GM12878 (cell line): Measurements from ENCODE around the gene COL19A1. TPM values are rescaled to one million over a fixed set of nuclear protein-coding genes. Genes with fewer than 3 reads are reported as not detected.
A peak's percentile ranks its signal among the peaks of the same experiment; 100 is the strongest.

Experiments
- CHD2 ChIP-seq: IDR thresholded peaks from 2 replicates; pipeline ENCODE4 v1.6.1; 2011; ENCODE audit warnings: low read depth, low read length, improper control_type of control experiment, borderline replicate concordance
- EGR1 ChIP-seq, 2 experiments: IDR thresholded peaks; 1 replicate in 1 of 2; 2 replicates in 1 of 2; pipeline ENCODE4 v1.6.1; 2011 to 2012; ENCODE audit warnings: low read depth in 2 of 2, low read length in 2 of 2, borderline replicate concordance in 1 of 2, mild to moderate bottlenecking in 1 of 2, moderate library complexity in 1 of 2
- HDAC6 ChIP-seq: fragments of 200-600 bp; sonication (generic); IDR thresholded peaks from one replicate; pipeline ENCODE4 v1.8.0; 2017; ENCODE audit warnings: antibody characterized with exemption; ENCODE audit not compliant: unreplicated experiment
- IKZF2 ChIP-seq, 2 experiments: fragments of 450-650 bp; IDR thresholded peaks; 2 replicates each; pipeline ENCODE4 v1.6.1; 2017; ENCODE audit warnings: mild to moderate bottlenecking in 2 of 2, moderate library complexity in 2 of 2
- IRF3 ChIP-seq: fragments of 450-650 bp; IDR thresholded peaks from 2 replicates; pipeline ENCODE4 v1.6.1; 2014; ENCODE audit warnings: mild to moderate bottlenecking
- JUNB ChIP-seq: IDR thresholded peaks from 2 replicates; pipeline ENCODE4 v1.6.1; 2016; ENCODE audit warnings: antibody characterized with exemption, mild to moderate bottlenecking
- MEF2B ChIP-seq: fragments of 450-650 bp; IDR thresholded peaks from 2 replicates; pipeline ENCODE4 v1.6.1; 2018; ENCODE audit warnings: mild to moderate bottlenecking, moderate library complexity; ENCODE audit not compliant: partially characterized antibody, poor library complexity, severe bottlenecking
- MLLT1 ChIP-seq: fragments of 450-650 bp; IDR thresholded peaks from 2 replicates; pipeline ENCODE4 v1.6.1; 2016; ENCODE audit warnings: mild to moderate bottlenecking
- NR2C2 ChIP-seq: IDR thresholded peaks from 2 replicates; pipeline ENCODE4 v1.6.1; 2011; ENCODE audit warnings: borderline replicate concordance, low read depth; ENCODE audit not compliant: control insufficient read depth, insufficient read length
- POLR2AphosphoS5 ChIP-seq: IDR thresholded peaks from 2 replicates; pipeline ENCODE4 v1.6.1; 2011; ENCODE audit warnings: mild to moderate bottlenecking, low read length, inconsistent platforms
- RB1 ChIP-seq: fragments of 450-650 bp; formaldehyde crosslinking; IDR thresholded peaks from 2 replicates; pipeline ENCODE4 v1.6.1; 2017; ENCODE audit warnings: mild to moderate bottlenecking, borderline replicate concordance
- TCF3 ChIP-seq: IDR thresholded peaks from 2 replicates; pipeline ENCODE4 v1.6.1; 2012; ENCODE audit warnings: low read depth, mild to moderate bottlenecking, low read length, borderline replicate concordance; ENCODE audit not compliant: insufficient read depth
- YBX1 ChIP-seq: fragments of 450-650 bp; IDR thresholded peaks from 2 replicates; pipeline ENCODE4 v1.6.1; 2016; ENCODE audit warnings: antibody characterized with exemption
- polyA plus RNA-seq, 11 experiments: library from polyadenylated mRNA; depleted of rRNA in 4 of 11; unstranded in 6 of 11; stranded (reverse) in 5 of 11; fragments of >200 nt; fragmentation: Nextera tagmentation in 4 of 11; fragmentation: Illumina TruSeq in 1 of 11; extraction: Ambion mirVana in 4 of 11; extraction: Trizol in 1 of 11; gene quantifications; 1 replicate in 1 of 11; 2 replicates in 10 of 11; pipeline versions ENCODE4 v1.2.1 to v1.2.3, GENCODE V29; 2011 to 2016; ENCODE audit warnings: inconsistent platforms in 2 of 11, missing spikeins in 2 of 11, low read depth in 1 of 11
- total RNA-seq, 4 experiments: library from RNA; depleted of rRNA in 3 of 4; stranded (reverse); fragments of >200 nt in 3 of 4; fragmentation: Illumina TruSeq in 1 of 4; extraction: Trizol in 1 of 4; gene quantifications; 2 replicates each; pipeline versions ENCODE4 v1.2.1 to v1.2.3, GENCODE V29; 2013 to 2021
- TF ChIP-seq, protein P1 (sequence below), 3 experiments: IDR thresholded peaks in 2 of 3; conservative IDR thresholded peaks in 1 of 3; 2 replicates each; pipeline ENCODE4 v1.5.1; 2011; ENCODE audit warnings: low read depth in 3 of 3, low read length in 3 of 3, mild to moderate bottlenecking in 3 of 3, control low read depth in 2 of 3, moderate library complexity in 2 of 3, inconsistent platforms in 1 of 3, mixed read lengths in 1 of 3; ENCODE audit not compliant: control insufficient read depth in 2 of 3, insufficient read depth in 1 of 3; ENCODE audit errors: extremely low read depth in 1 of 3
- TF ChIP-seq, protein P2 (sequence below): IDR thresholded peaks from 2 replicates; pipeline ENCODE4 v1.6.1; 2012; ENCODE audit warnings: mild to moderate bottlenecking, low read depth, low read length
- TF ChIP-seq, protein P3 (sequence below): IDR thresholded peaks from 2 replicates; pipeline ENCODE4 v1.6.1; 2011; ENCODE audit warnings: low read depth, mild to moderate bottlenecking, low read length, moderate library complexity, borderline replicate concordance; ENCODE audit errors: extremely low read depth

COL19A1 gene
- total and polyA plus RNA-seq, 10 of the 15 experiments (the other 5 are each of a cell fraction or from before 2014, with no cell fraction given), result 1.1 to 13.5 (median 4.1) TPM

DNA sequence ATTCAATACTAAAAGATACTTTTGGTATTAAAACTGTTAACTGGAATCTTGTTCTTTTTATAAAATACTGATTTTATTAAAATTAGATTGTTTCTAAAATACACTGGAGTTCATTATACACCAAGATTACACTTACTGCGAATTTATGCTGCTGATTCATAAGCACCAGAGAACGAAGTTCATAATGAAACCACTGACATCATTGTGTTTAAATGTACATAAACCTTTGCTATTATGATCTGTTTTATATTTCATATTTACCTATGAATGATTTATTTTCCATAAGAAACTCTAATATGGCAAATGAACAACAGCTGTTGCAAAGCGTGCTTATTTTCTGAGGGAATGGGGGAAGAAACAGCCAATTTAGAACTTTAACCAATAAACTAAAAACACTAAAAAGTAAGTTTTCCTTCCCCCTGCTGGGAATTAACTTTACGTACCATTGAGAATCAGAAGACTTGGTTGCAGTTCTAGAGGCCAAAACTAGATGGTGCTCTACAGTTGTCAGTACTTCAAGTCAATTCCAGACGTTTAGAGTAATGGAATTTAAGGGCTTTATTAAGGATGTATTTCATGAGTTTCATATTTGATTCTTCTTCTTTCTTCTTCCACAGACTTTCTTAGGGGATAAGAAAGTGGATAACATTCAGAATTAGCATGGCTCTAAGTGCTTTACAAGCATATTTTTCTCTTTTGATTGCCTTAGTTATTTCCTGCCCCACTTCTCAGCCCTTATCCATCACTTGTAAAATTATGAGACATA is 30.8 kb upstream of the COL19A1 start (continued):
- TF ChIP-seq, protein P1, sequence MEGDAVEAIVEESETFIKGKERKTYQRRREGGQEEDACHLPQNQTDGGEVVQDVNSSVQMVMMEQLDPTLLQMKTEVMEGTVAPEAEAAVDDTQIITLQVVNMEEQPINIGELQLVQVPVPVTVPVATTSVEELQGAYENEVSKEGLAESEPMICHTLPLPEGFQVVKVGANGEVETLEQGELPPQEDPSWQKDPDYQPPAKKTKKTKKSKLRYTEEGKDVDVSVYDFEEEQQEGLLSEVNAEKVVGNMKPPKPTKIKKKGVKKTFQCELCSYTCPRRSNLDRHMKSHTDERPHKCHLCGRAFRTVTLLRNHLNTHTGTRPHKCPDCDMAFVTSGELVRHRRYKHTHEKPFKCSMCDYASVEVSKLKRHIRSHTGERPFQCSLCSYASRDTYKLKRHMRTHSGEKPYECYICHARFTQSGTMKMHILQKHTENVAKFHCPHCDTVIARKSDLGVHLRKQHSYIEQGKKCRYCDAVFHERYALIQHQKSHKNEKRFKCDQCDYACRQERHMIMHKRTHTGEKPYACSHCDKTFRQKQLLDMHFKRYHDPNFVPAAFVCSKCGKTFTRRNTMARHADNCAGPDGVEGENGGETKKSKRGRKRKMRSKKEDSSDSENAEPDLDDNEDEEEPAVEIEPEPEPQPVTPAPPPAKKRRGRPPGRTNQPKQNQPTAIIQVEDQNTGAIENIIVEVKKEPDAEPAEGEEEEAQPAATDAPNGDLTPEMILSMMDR (IDR thresholded peaks at IDR 0.05 in 2 of 3, conservative IDR thresholded peaks at IDR 0.05 in 1 of 3; ENCODE audit: control insufficient read depth in 2 of 3, extremely low read depth in 1 of 3, insufficient read depth in 1 of 3, low read depth in 3 of 3, low read length in 3 of 3), result peak; percentile 82 to 92 (median 82)
- TF ChIP-seq CHD2, result no peak
- TF ChIP-seq IKZF2 (IDR thresholded peaks at IDR 0.05), result peak; percentile 49 to 50; a peak in 3 of 4 replicates
- peak; percentile 93 for TF ChIP-seq JUNB
- TF ChIP-seq, protein P2, sequence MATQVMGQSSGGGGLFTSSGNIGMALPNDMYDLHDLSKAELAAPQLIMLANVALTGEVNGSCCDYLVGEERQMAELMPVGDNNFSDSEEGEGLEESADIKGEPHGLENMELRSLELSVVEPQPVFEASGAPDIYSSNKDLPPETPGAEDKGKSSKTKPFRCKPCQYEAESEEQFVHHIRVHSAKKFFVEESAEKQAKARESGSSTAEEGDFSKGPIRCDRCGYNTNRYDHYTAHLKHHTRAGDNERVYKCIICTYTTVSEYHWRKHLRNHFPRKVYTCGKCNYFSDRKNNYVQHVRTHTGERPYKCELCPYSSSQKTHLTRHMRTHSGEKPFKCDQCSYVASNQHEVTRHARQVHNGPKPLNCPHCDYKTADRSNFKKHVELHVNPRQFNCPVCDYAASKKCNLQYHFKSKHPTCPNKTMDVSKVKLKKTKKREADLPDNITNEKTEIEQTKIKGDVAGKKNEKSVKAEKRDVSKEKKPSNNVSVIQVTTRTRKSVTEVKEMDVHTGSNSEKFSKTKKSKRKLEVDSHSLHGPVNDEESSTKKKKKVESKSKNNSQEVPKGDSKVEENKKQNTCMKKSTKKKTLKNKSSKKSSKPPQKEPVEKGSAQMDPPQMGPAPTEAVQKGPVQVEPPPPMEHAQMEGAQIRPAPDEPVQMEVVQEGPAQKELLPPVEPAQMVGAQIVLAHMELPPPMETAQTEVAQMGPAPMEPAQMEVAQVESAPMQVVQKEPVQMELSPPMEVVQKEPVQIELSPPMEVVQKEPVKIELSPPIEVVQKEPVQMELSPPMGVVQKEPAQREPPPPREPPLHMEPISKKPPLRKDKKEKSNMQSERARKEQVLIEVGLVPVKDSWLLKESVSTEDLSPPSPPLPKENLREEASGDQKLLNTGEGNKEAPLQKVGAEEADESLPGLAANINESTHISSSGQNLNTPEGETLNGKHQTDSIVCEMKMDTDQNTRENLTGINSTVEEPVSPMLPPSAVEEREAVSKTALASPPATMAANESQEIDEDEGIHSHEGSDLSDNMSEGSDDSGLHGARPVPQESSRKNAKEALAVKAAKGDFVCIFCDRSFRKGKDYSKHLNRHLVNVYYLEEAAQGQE, result no peak
- TF ChIP-seq TCF3, result no peak
- TF ChIP-seq HDAC6, result no peak
- no peak for TF ChIP-seq NR2C2
- TF ChIP-seq, protein P3, sequence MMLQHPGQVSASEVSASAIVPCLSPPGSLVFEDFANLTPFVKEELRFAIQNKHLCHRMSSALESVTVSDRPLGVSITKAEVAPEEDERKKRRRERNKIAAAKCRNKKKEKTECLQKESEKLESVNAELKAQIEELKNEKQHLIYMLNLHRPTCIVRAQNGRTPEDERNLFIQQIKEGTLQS, result no peak
- no peak for TF ChIP-seq YBX1
- peak; percentile 15 for TF ChIP-seq MEF2B
- no peak for TF ChIP-seq EGR1 (IDR thresholded peaks at IDR 0.05; ENCODE audit: borderline replicate concordance in 1 of 2, low read depth in 2 of 2, low read length in 2 of 2)
- no peak for TF ChIP-seq POLR2AphosphoS5
- TF ChIP-seq RB1, result no peak
- no peak for TF ChIP-seq IRF3
- TF ChIP-seq MLLT1, result no peak
